ENCODE measurements around the gene PSD4. TPM values are rescaled to one million over a fixed set of nuclear protein-coding genes. Genes with fewer than 3 reads are reported as not detected.

Gene PSD4
- total RNA-seq, 6 donors from 2014 or later, result 44.0 to 101 (median 60.4) TPM

GRCh38 chr2:113167962-113168340, 5.8 kb upstream of the PSD4 start:
- Histone ChIP-seq H3K27me3 (no peaks in the 10 kb centered on the region), H3K36me3 (no peaks in the 10 kb centered on the region), H3K9me3 (no peaks in the 10 kb centered on the region), H3K27ac (peak overlapping the region in 1 of 4 donors; percentile 21), H3K4me1 (peaks cover 0 to 7% (median 4%) of the 10 kb centered on the region in 4 donors), H3K4me3 (no peak overlapping the region)
- TF ChIP-seq EP300 (IDR thresholded peaks at IDR 0.05) (no peak), POLR2A (IDR thresholded peaks at IDR 0.05) (no peak), CTCF (IDR thresholded peaks at IDR 0.05) (no peak), POLR2AphosphoS5 (IDR thresholded peaks at IDR 0.05) (no peak)
- DNase-seq (no peak), ATAC-seq (ENCODE audit: low FRiP score in 2 of 2) (no peak)
- 95 to 100% methylated on average over 6 of the region's 6 CpGs for WGBS, 2 donors

- 88 to 89% methylated on average over 8 of the region's 8 CpGs for WGBS, 2 donors
- no peaks in the 10 kb centered on the region for H3K36me3 ChIP-seq
- TF ChIP-seq CTCF (IDR thresholded peaks at IDR 0.05), result no peak
- TF ChIP-seq POLR2AphosphoS5 (IDR thresholded peaks at IDR 0.05), result no peak
- TF ChIP-seq POLR2A (IDR thresholded peaks at IDR 0.05), result no peak
- DNase-seq (no peak), ATAC-seq (ENCODE audit: low FRiP score in 2 of 2) (no peak)
- H3K27me3 ChIP-seq, result no peaks in the 10 kb centered on the region
- no peak overlapping the region for H3K4me3 ChIP-seq
- H3K9me3 ChIP-seq, result no peaks in the 10 kb centered on the region
- H3K27ac ChIP-seq, result no peak overlapping the region
- H3K4me1 ChIP-seq, result peaks cover 3 to 14% (median 11%) of the 10 kb centered on the region in 4 donors
These were observed 4.7 kb upstream of the PSD4 start for GRCh38 chr2:113169002-113169530.

- Histone ChIP-seq H3K36me3 (no peaks in the 10 kb centered on the region), H3K9me3 (no peaks in the 10 kb centered on the region), H3K4me1 (peaks cover 3 to 14% (median 11%) of the 10 kb centered on the region in 4 donors), H3K27ac (no peak overlapping the region), H3K27me3 (no peaks in the 10 kb centered on the region), H3K4me3 (no peak overlapping the region)
- WGBS, 2 donors, result 79 to 94% methylated on average over 3 of the region's 3 CpGs
- TF ChIP-seq POLR2AphosphoS5 (IDR thresholded peaks at IDR 0.05) (no peak), POLR2A (IDR thresholded peaks at IDR 0.05) (no peak), EP300 (IDR thresholded peaks at IDR 0.05) (no peak), CTCF (IDR thresholded peaks at IDR 0.05) (no peak)
- ATAC-seq (ENCODE audit: low FRiP score in 2 of 2) (no peak), DNase-seq (no peak)
These were observed 4.2 kb upstream of the PSD4 start for GRCh38 chr2:113169586-113169985.

GRCh38 chr2:113171334-113172075, 2.3 kb upstream of the PSD4 start:
- no peak for TF ChIP-seq CTCF (IDR thresholded peaks at IDR 0.05)
- TF ChIP-seq EP300 (IDR thresholded peaks at IDR 0.05), result no peak
- no peak for TF ChIP-seq POLR2AphosphoS5 (IDR thresholded peaks at IDR 0.05)
- no peak for TF ChIP-seq POLR2A (IDR thresholded peaks at IDR 0.05)
- 85 to 92% methylated on average over 8 of the region's 8 CpGs for WGBS, 2 donors
- ATAC-seq (ENCODE audit: low FRiP score in 2 of 2) (no peak), DNase-seq (no peak)
- no peaks in the 10 kb centered on the region for H3K27me3 ChIP-seq
- H3K4me1 ChIP-seq, result peaks cover 3 to 25% (median 19%) of the 10 kb centered on the region in 4 donors
- no peaks in the 10 kb centered on the region for H3K9me3 ChIP-seq
- H3K4me3 ChIP-seq, result no peak overlapping the region
- H3K36me3 ChIP-seq, result no peaks in the 10 kb centered on the region
- no peak overlapping the region for H3K27ac ChIP-seq
